Vagina (tissue), 2 donors: ENCODE results near the gene EWSR1. TPM values are rescaled to one million over a fixed set of nuclear protein-coding genes. Genes with fewer than 3 reads are reported as not detected.

Source experiments
- DNase-seq, 2 donors: peaks; one replicate each; pipeline ENCODE4 v3.0.0-alpha.2; 2017; ENCODE audit errors: extremely low spot score in 2 of 2
- H3K27ac ChIP-seq: fragments of 200-600 bp; sonication (generic); one replicate; pipeline ENCODE4 v1.5.1; 2019
- H3K27me3 ChIP-seq: fragments of 200-600 bp; sonication (generic); one replicate; pipeline ENCODE4 v1.5.1; 2019
- H3K36me3 ChIP-seq, 2 donors: fragments of 200-600 bp; sonication (generic); one replicate each; pipeline ENCODE4 v1.5.1; 2017 to 2019
- H3K4me1 ChIP-seq: fragments of 200-600 bp; sonication (generic); one replicate; pipeline ENCODE4 v1.5.1; 2019
- H3K4me3 ChIP-seq, 2 donors: fragments of 200-600 bp; sonication (generic); 1 replicate in 1 of 2; 2 replicates in 1 of 2; pipeline ENCODE4 v1.5.1; 2016 to 2019
- H3K9me3 ChIP-seq: fragments of 200-600 bp; sonication (generic); one replicate; pipeline ENCODE4 v1.5.1; 2019
- CTCF ChIP-seq, 3 experiments: fragments of 450-650 bp in 2 of 3; fragments of 200-600 bp in 1 of 3; sonication (generic) in 1 of 3; IDR thresholded peaks; one replicate each; pipeline ENCODE4 v1.5.1; 2017 to 2019; ENCODE audit warnings: antibody characterized with exemption in 3 of 3, mild to moderate bottlenecking in 2 of 3, moderate library complexity in 2 of 3
- POLR2A ChIP-seq, 2 donors: fragments of 450-650 bp; IDR thresholded peaks; one replicate each; pipeline ENCODE4 v1.6.1; 2017; ENCODE audit warnings: antibody characterized with exemption in 2 of 2, mild to moderate bottlenecking in 2 of 2, moderate library complexity in 2 of 2
- POLR2AphosphoS5 ChIP-seq, 2 donors: sonication (generic); formaldehyde crosslinking; IDR thresholded peaks; one replicate each; pipeline ENCODE4 v1.9.0; 2017; ENCODE audit warnings: antibody characterized with exemption in 2 of 2, mild to moderate bottlenecking in 2 of 2, low read depth in 1 of 2; ENCODE audit not compliant: insufficient read depth in 1 of 2
- intact Hi-C: fragments of 100-400 bp; cut with DNase I; formaldehyde crosslinking; loops from one replicate; pipeline ENCODE4 v1.15.1; 2023
- total RNA-seq: library from RNA; depleted of rRNA; stranded (reverse); fragments of >200 nt; gene quantifications from one replicate; pipeline ENCODE4 v1.2.3, GENCODE V29; 2016

The EWSR1 gene
- total RNA-seq, 1 donor from 2014 or later = 164 TPM

GRCh38 chr22:29288837-29289236, 20.8 kb downstream of the EWSR1 start:
- intact Hi-C loops = no loop called here
- Histone ChIP-seq H3K27me3 (no peaks in the 10 kb centered on the region), H3K4me3 (no peak overlapping the region), H3K36me3 (peaks cover 0 to 94% of the 10 kb centered on the region in 2 donors), H3K4me1 (no peaks in the 10 kb centered on the region), H3K9me3 (no peaks in the 10 kb centered on the region), H3K27ac (no peak overlapping the region)
- TF ChIP-seq POLR2AphosphoS5 (IDR thresholded peaks at IDR 0.05; ENCODE audit: insufficient read depth in 1 of 2, low read depth in 1 of 2) (no peak), POLR2A (IDR thresholded peaks at IDR 0.05) (no peak), CTCF (IDR thresholded peaks at IDR 0.05) (no peak)
- DNase-seq = no peak

DNA sequence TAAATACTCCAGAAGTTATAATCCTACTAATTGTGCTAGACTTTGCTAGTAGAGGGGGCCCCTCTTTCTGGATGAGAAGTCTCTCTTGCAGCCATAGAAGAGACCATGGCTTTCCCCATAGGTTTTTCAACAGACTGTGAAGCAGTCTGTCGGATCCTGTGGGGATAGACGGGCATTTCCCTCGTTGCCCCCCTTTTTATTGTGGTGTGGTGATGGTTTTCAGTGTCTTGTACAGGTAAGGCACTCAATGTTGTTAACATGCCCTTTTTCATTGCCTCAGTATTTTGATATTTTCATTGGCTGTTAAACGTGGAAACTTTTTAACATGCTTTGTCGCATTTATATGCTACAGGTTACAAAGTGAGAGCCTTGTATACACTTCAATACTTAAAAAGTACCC, 22.0 kb downstream of the EWSR1 start:
- intact Hi-C loops = no loop called here
- H3K36me3 ChIP-seq = peaks cover 0 to 94% of the 10 kb centered on the region in 2 donors
- no peak for DNase-seq

GRCh38 chr22:29291215-29291614, 23.1 kb downstream of the EWSR1 start:
- Histone ChIP-seq H3K9me3 (no peaks in the 10 kb centered on the region), H3K27me3 (no peaks in the 10 kb centered on the region), H3K36me3 (peaks cover 0 to 94% of the 10 kb centered on the region in 2 donors), H3K4me3 (no peak overlapping the region), H3K27ac (no peak overlapping the region), H3K4me1 (no peaks in the 10 kb centered on the region)
- intact Hi-C loops = no loop called here
- no peak for DNase-seq
- TF ChIP-seq POLR2AphosphoS5 (IDR thresholded peaks at IDR 0.05; ENCODE audit: insufficient read depth in 1 of 2, low read depth in 1 of 2) (no peak), POLR2A (IDR thresholded peaks at IDR 0.05) (no peak), CTCF (IDR thresholded peaks at IDR 0.05) (no peak)

More for the DNA sequence above, 22.0 kb downstream of the EWSR1 start:
- H3K9me3 ChIP-seq = no peaks in the 10 kb centered on the region
- no peaks in the 10 kb centered on the region for H3K27me3 ChIP-seq
- no peak overlapping the region for H3K27ac ChIP-seq
- no peaks in the 10 kb centered on the region for H3K4me1 ChIP-seq
- H3K4me3 ChIP-seq = no peak overlapping the region
- TF ChIP-seq POLR2AphosphoS5 (IDR thresholded peaks at IDR 0.05; ENCODE audit: insufficient read depth in 1 of 2, low read depth in 1 of 2) = no peak
- no peak for TF ChIP-seq CTCF (IDR thresholded peaks at IDR 0.05)
- TF ChIP-seq POLR2A (IDR thresholded peaks at IDR 0.05) = no peak

DNA sequence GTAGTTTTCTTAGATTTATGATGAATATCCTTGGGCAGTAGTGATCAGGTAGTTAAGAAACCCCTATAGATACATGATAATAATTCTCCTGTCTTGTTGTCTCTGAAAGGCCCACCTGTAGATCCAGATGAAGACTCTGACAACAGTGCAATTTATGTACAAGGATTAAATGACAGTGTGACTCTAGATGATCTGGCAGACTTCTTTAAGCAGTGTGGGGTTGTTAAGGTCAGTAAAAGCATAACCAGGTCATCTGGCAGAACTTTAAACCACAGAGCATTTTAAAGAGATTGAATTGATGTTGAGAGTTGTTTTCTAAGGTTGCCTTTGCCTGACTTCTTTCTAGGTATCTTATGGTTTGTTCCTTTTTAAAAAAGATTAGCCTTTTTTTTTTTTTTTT, 24.3 kb downstream of the EWSR1 start:
- Histone ChIP-seq H3K36me3 (peaks cover 0 to 94% of the 10 kb centered on the region in 2 donors), H3K27ac (no peak overlapping the region), H3K4me1 (no peaks in the 10 kb centered on the region), H3K9me3 (no peaks in the 10 kb centered on the region), H3K27me3 (no peaks in the 10 kb centered on the region), H3K4me3 (no peak overlapping the region)
- no peak for DNase-seq
- intact Hi-C loops = no loop called here
- no peak for TF ChIP-seq POLR2AphosphoS5 (IDR thresholded peaks at IDR 0.05; ENCODE audit: insufficient read depth in 1 of 2, low read depth in 1 of 2)
- TF ChIP-seq POLR2A (IDR thresholded peaks at IDR 0.05) = no peak
- TF ChIP-seq CTCF (IDR thresholded peaks at IDR 0.05) = no peak

GRCh38 chr22:29298641-29299040, 30.6 kb downstream of the EWSR1 start:
- no peak for DNase-seq
- no peak for TF ChIP-seq CTCF (IDR thresholded peaks at IDR 0.05)
- no peak for TF ChIP-seq POLR2AphosphoS5 (IDR thresholded peaks at IDR 0.05; ENCODE audit: insufficient read depth in 1 of 2, low read depth in 1 of 2)
- TF ChIP-seq POLR2A (IDR thresholded peaks at IDR 0.05) = no peak
- no peak overlapping the region for H3K4me3 ChIP-seq
- H3K27ac ChIP-seq = no peak overlapping the region
- no peaks in the 10 kb centered on the region for H3K9me3 ChIP-seq
- H3K4me1 ChIP-seq = no peaks in the 10 kb centered on the region
- intact Hi-C loops = no loop called here
- no peaks in the 10 kb centered on the region for H3K27me3 ChIP-seq
- peaks cover 2 to 63% of the 10 kb centered on the region in 2 donors for H3K36me3 ChIP-seq
